ENCODE results near the gene TLK2.
A peak's percentile ranks its signal among the peaks of the same experiment; 100 is the strongest.

TLK2 gene

GRCh38 chr17:62631086-62631935, 152.7 kb downstream of the TLK2 start:
- DNase-seq = no peak

GRCh38 chr17:62631936-62632924, 153.6 kb downstream of the TLK2 start:
- no peak for DNase-seq

- DNase-seq = no peak
Measured at GRCh38 chr17:62637809-62638208, 159.2 kb downstream of the TLK2 start.

- no peak for DNase-seq
Measured at GRCh38 chr17:62641153-62641552, 162.5 kb downstream of the TLK2 start.

- no peak for DNase-seq
Measured at GRCh38 chr17:62641951-62642350, 163.3 kb downstream of the TLK2 start.

GRCh38 chr17:62643496-62643895, 164.9 kb downstream of the TLK2 start:
- DNase-seq = no peak

GRCh38 chr17:62644487-62645173, 166.0 kb downstream of the TLK2 start:
- DNase-seq = no peak

- no peak for DNase-seq
Measured at GRCh38 chr17:62648251-62648955, 169.8 kb downstream of the TLK2 start.

GRCh38 chr17:62648956-62649294, 170.3 kb downstream of the TLK2 start:
- no peak for DNase-seq

GRCh38 chr17:62649570-62649969, 170.9 kb downstream of the TLK2 start:
- no peak for DNase-seq

- no peak for DNase-seq
Measured at GRCh38 chr17:62650587-62650986, 172.0 kb downstream of the TLK2 start.

GRCh38 chr17:62652251-62653001, 173.8 kb downstream of the TLK2 start:
- DNase-seq = peak; percentile 53

- DNase-seq = peak; percentile 97
Measured at GRCh38 chr17:62653002-62653825, 174.6 kb downstream of the TLK2 start.

- DNase-seq = peak; percentile 15
Measured at GRCh38 chr17:62653826-62654761, 175.5 kb downstream of the TLK2 start.

GRCh38 chr17:62655656-62656055, 177.0 kb downstream of the TLK2 start:
- no peak for DNase-seq

GRCh38 chr17:62656446-62656845, 177.8 kb downstream of the TLK2 start:
- DNase-seq = no peak

- DNase-seq = no peak
Measured at GRCh38 chr17:62657145-62657665, 178.6 kb downstream of the TLK2 start.

GRCh38 chr17:62657690-62658089, 179.1 kb downstream of the TLK2 start:
- DNase-seq = no peak
